HepG2 (cell line): ENCODE results near the gene WDR54. TPM values are rescaled to one million over a fixed set of nuclear protein-coding genes. Genes with fewer than 3 reads are reported as not detected.

Experiments used
- ETV5 ChIP-seq: IDR thresholded peaks from 2 replicates; pipeline ENCODE4 v1.6.1; 2018; ENCODE audit warnings: missing biosample characterization, missing genetic modification reagents, inconsistent platforms, borderline replicate concordance
- GATAD1 ChIP-seq: IDR thresholded peaks from 2 replicates; pipeline ENCODE4 v1.6.1; 2016; ENCODE audit warnings: missing genetic modification reagents, missing compliant biosample characterization
- JUN ChIP-seq: sonication (generic); formaldehyde crosslinking; IDR thresholded peaks from 2 replicates; pipeline ENCODE4 v1.4.0; 2020; ENCODE audit warnings: mild to moderate bottlenecking, missing genetic modification reagents
- MEF2D ChIP-seq: sonication (generic); formaldehyde crosslinking; IDR thresholded peaks from 2 replicates; pipeline ENCODE4 v1.5.1; 2020; ENCODE audit warnings: mild to moderate bottlenecking, missing genetic modification reagents
- NFE2L1 ChIP-seq: sonication (generic); formaldehyde crosslinking; IDR thresholded peaks from 2 replicates; pipeline ENCODE4 v1.4.0; 2020; ENCODE audit warnings: missing genetic modification reagents, mild to moderate bottlenecking, borderline replicate concordance
- NFKB2 ChIP-seq: sonication (generic); formaldehyde crosslinking; IDR thresholded peaks from 2 replicates; pipeline ENCODE4 v1.4.0; 2020; ENCODE audit warnings: missing genetic modification reagents, borderline replicate concordance
- NONO ChIP-seq, 2 experiments: fragments of 450-650 bp in 1 of 2; sonication (generic) in 1 of 2; formaldehyde crosslinking in 1 of 2; IDR thresholded peaks in 1 of 2; conservative IDR thresholded peaks in 1 of 2; 2 replicates each; pipeline versions ENCODE4 v1.6.1 to v1.8.0; 2017 to 2022; ENCODE audit warnings: mild to moderate bottlenecking in 1 of 2, missing genetic modification reagents in 1 of 2, moderate library complexity in 1 of 2
- NR2F6 ChIP-seq, 2 experiments: IDR thresholded peaks; 2 replicates each; pipeline ENCODE4 v1.6.1; 2016; ENCODE audit warnings: antibody characterized with exemption in 1 of 2, mild to moderate bottlenecking in 1 of 2
- PRPF4 ChIP-seq: fragments of 200-400 bp; formaldehyde crosslinking; IDR thresholded peaks from 2 replicates; pipeline ENCODE4 v1.6.1; 2016; ENCODE audit warnings: low read length, low read depth; ENCODE audit not compliant: poor library complexity, severe bottlenecking
- RNF2 ChIP-seq: fragments of 450-650 bp; conservative IDR thresholded peaks from 2 replicates; pipeline ENCODE4 v1.6.1; 2016; ENCODE audit warnings: low read depth
- SALL1 ChIP-seq: sonication (generic); formaldehyde crosslinking; IDR thresholded peaks from 2 replicates; pipeline ENCODE4 v1.8.0; 2022; ENCODE audit warnings: mild to moderate bottlenecking, missing genetic modification reagents
- SETDB1 ChIP-seq: sonication (generic); formaldehyde crosslinking; IDR thresholded peaks from 2 replicates; pipeline ENCODE4 v1.5.1; 2020; ENCODE audit warnings: missing genetic modification reagents, mild to moderate bottlenecking, borderline replicate concordance
- SNRNP70 ChIP-seq: fragments of 200-400 bp; formaldehyde crosslinking; IDR thresholded peaks from 2 replicates; pipeline ENCODE4 v1.6.1; 2017; ENCODE audit warnings: mild to moderate bottlenecking, low read depth, low read length, moderate library complexity
- ZBTB38 ChIP-seq: sonication (generic); formaldehyde crosslinking; IDR thresholded peaks from 2 replicates; pipeline ENCODE4 v1.5.1; 2020; ENCODE audit warnings: mild to moderate bottlenecking, missing genetic modification reagents
- ZNF30 ChIP-seq: sonication (generic); formaldehyde crosslinking; IDR thresholded peaks from 2 replicates; pipeline ENCODE4 v1.5.0; 2020; ENCODE audit warnings: mild to moderate bottlenecking, missing genetic modification reagents
- ZNF335 ChIP-seq: sonication (generic); formaldehyde crosslinking; IDR thresholded peaks from 2 replicates; pipeline ENCODE4 v1.4.0; 2020; ENCODE audit warnings: missing genetic modification reagents
- ZNF572 ChIP-seq: sonication (generic); formaldehyde crosslinking; IDR thresholded peaks from 2 replicates; pipeline ENCODE4 v1.5.1; 2020; ENCODE audit warnings: mild to moderate bottlenecking, missing genetic modification reagents
- polyA plus RNA-seq, 8 experiments: library from polyadenylated mRNA; depleted of rRNA in 3 of 8; stranded (reverse) in 7 of 8; unstranded in 1 of 8; fragments of >200 nt; fragmentation: Illumina TruSeq in 4 of 8; extraction: Trizol in 4 of 8; gene quantifications; 2 replicates each; pipeline versions ENCODE4 v1.2.1 to v1.2.3, GENCODE V29; 2011 to 2016; ENCODE audit warnings: low read depth in 4 of 8, missing spikeins in 1 of 8, mixed read lengths in 1 of 8; ENCODE audit not compliant: insufficient read depth in 1 of 8
- total RNA-seq, 5 experiments: library from RNA; depleted of rRNA; stranded (reverse); fragments of >200 nt; fragmentation: Illumina TruSeq; extraction: Trizol; gene quantifications; 2 replicates each; pipeline ENCODE4 v1.2.3, GENCODE V29; 2016; ENCODE audit warnings: low read depth in 1 of 5
- TF ChIP-seq, protein P1 (sequence below): sonication (generic); formaldehyde crosslinking; IDR thresholded peaks from 2 replicates; pipeline ENCODE4 v1.5.1; 2020; ENCODE audit warnings: mild to moderate bottlenecking, missing genetic modification reagents
- TF ChIP-seq, protein P2 (sequence below): sonication (generic); formaldehyde crosslinking; IDR thresholded peaks from 2 replicates; pipeline ENCODE4 v1.9.0; 2021; ENCODE audit warnings: missing genetic modification reagents, borderline replicate concordance
- TF ChIP-seq, protein P3 (sequence below): sonication (generic); formaldehyde crosslinking; IDR thresholded peaks from 2 replicates; pipeline ENCODE4 v1.4.0; 2020; ENCODE audit warnings: missing genetic modification reagents

The WDR54 gene
- total and polyA plus RNA-seq, 2 of the 13 experiments (the other 11 are each of a cell fraction or from before 2014, with no cell fraction given) = 2.0 to 17.3 TPM

DNA sequence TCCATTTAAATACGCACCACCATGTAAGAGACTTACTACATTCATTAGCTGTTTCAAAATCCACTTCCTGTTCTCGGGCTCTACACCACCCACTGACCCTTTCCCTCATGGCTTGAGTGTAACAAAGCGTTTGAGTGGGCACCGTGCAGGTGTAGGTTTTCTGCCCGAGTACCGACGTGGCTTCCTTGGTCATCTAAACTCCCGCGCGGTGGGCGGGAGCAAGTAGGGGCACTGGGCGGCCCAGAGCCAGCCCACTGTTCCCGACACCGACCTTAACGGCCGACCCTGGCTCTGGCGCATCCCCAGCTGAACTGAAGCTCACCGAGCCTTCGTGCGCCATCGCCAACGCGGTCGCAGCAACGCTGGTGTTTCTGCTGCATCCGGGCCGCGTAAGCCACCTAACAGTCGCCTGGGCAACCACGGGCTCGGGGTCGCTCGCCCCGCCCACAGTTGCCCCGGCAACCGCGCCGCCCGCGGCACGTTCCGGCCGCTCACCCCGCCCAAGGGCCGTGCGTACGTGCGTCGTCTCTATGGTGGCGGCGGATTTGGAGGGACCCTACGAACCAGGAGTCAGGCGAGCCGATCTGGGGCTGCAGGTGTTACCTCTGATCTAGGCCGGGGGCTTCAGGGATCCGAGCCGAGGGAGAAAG, at the start of gene WDR54, which contains the start of gene C2orf81 (continued):
- TF ChIP-seq, protein P1, sequence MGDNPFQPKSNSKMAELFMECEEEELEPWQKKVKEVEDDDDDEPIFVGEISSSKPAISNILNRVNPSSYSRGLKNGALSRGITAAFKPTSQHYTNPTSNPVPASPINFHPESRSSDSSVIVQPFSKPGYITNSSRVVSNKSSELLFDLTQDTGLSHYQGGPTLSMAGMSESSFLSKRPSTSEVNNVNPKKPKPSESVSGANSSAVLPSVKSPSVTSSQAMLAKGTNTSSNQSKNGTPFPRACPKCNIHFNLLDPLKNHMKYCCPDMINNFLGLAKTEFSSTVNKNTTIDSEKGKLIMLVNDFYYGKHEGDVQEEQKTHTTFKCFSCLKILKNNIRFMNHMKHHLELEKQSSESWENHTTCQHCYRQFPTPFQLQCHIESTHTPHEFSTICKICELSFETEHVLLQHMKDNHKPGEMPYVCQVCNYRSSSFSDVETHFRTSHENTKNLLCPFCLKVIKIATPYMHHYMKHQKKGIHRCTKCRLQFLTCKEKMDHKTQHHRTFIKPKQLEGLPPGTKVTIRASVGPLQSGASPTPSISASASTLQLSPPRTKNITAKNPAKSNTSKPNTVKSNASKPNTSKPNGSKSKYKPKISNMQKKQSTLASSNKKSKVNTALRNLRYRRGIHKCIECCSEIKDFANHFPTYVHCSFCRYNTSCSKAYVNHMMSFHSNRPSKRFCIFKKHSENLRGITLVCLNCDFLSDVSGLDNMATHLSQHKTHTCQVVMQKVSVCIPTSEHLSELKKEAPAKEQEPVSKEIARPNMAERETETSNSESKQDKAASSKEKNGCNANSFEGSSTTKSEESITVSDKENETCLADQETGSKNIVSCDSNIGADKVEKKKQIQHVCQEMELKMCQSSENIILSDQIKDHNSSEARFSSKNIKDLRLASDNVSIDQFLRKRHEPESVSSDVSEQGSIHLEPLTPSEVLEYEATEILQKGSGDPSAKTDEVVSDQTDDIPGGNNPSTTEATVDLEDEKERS (CRISPR knock-in tag) = no peak
- TF ChIP-seq RNF2 = peak; percentile 80
- no peak for TF ChIP-seq SETDB1 (CRISPR knock-in tag)
- no peak for TF ChIP-seq MEF2D (CRISPR knock-in tag)
- no peak for TF ChIP-seq NFE2L1 (CRISPR knock-in tag)
- TF ChIP-seq NFKB2 (CRISPR knock-in tag) = peak; percentile 75; the same call in 1 of the 2 replicates
- TF ChIP-seq NONO (IDR thresholded peaks at IDR 0.05) = no peak
- TF ChIP-seq NONO (CRISPR knock-in tag; conservative IDR thresholded peaks at IDR 0.05) = peak; percentile 59
- TF ChIP-seq ZNF30 (CRISPR knock-in tag) = no peak
- 0 out of 2 replicates have a peak, but pooled peaks have one; percentile 39 for TF ChIP-seq ZNF572 (CRISPR knock-in tag)
- no peak; the same call in 1 of the 2 replicates for TF ChIP-seq ZBTB38 (CRISPR knock-in tag)
- TF ChIP-seq, protein P2, sequence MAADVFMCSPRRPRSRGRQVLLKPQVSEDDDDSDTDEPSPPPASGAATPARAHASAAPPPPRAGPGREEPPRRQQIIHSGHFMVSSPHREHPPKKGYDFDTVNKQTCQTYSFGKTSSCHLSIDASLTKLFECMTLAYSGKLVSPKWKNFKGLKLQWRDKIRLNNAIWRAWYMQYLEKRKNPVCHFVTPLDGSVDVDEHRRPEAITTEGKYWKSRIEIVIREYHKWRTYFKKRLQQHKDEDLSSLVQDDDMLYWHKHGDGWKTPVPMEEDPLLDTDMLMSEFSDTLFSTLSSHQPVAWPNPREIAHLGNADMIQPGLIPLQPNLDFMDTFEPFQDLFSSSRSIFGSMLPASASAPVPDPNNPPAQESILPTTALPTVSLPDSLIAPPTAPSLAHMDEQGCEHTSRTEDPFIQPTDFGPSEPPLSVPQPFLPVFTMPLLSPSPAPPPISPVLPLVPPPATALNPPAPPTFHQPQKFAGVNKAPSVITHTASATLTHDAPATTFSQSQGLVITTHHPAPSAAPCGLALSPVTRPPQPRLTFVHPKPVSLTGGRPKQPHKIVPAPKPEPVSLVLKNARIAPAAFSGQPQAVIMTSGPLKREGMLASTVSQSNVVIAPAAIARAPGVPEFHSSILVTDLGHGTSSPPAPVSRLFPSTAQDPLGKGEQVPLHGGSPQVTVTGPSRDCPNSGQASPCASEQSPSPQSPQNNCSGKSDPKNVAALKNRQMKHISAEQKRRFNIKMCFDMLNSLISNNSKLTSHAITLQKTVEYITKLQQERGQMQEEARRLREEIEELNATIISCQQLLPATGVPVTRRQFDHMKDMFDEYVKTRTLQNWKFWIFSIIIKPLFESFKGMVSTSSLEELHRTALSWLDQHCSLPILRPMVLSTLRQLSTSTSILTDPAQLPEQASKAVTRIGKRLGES (CRISPR knock-in tag) = no peak
- TF ChIP-seq GATAD1 (CRISPR knock-in tag) = 0 out of 2 replicates have a peak, but pooled peaks have one; percentile 26
- TF ChIP-seq SALL1 (CRISPR knock-in tag) = peak; percentile 75; the same call in 1 of the 2 replicates
- no peak for TF ChIP-seq NR2F6 (IDR thresholded peaks at IDR 0.05)
- peak; percentile 9; the same call in 1 of the 2 replicates for TF ChIP-seq NR2F6 (CRISPR knock-in tag; IDR thresholded peaks at IDR 0.05)
- TF ChIP-seq JUN (CRISPR knock-in tag) = no peak
- TF ChIP-seq ZNF335 = peak; percentile 74; the same call in 1 of the 2 replicates
- peak; percentile 82 for TF ChIP-seq ETV5 (CRISPR knock-in tag)
- TF ChIP-seq, protein P3, sequence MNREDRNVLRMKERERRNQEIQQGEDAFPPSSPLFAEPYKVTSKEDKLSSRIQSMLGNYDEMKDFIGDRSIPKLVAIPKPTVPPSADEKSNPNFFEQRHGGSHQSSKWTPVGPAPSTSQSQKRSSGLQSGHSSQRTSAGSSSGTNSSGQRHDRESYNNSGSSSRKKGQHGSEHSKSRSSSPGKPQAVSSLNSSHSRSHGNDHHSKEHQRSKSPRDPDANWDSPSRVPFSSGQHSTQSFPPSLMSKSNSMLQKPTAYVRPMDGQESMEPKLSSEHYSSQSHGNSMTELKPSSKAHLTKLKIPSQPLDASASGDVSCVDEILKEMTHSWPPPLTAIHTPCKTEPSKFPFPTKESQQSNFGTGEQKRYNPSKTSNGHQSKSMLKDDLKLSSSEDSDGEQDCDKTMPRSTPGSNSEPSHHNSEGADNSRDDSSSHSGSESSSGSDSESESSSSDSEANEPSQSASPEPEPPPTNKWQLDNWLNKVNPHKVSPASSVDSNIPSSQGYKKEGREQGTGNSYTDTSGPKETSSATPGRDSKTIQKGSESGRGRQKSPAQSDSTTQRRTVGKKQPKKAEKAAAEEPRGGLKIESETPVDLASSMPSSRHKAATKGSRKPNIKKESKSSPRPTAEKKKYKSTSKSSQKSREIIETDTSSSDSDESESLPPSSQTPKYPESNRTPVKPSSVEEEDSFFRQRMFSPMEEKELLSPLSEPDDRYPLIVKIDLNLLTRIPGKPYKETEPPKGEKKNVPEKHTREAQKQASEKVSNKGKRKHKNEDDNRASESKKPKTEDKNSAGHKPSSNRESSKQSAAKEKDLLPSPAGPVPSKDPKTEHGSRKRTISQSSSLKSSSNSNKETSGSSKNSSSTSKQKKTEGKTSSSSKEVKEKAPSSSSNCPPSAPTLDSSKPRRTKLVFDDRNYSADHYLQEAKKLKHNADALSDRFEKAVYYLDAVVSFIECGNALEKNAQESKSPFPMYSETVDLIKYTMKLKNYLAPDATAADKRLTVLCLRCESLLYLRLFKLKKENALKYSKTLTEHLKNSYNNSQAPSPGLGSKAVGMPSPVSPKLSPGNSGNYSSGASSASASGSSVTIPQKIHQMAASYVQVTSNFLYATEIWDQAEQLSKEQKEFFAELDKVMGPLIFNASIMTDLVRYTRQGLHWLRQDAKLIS = no peak
- no peak for TF ChIP-seq SNRNP70
- no peak for TF ChIP-seq PRPF4
